Neural progenitor cell (in vitro differentiated cells): ENCODE data around the gene SLC49A4. TPM values are rescaled to one million over a fixed set of nuclear protein-coding genes. Genes with fewer than 3 reads are reported as not detected.

ENCODE experiments used
- DNase-seq: peaks from one replicate; pipeline ENCODE4 v3.0.0-alpha.2; 2016; ENCODE audit warnings: low spot score
- H2AFZ ChIP-seq: fragments of 200-600 bp; sonication (generic); replicated peaks from 2 replicates; pipeline ENCODE4 v1.6.1; 2016; ENCODE audit warnings: antibody characterized with exemption
- H3F3A ChIP-seq: fragments of 200-600 bp; sonication (generic); 2 replicates; pipeline ENCODE4 v1.6.1; 2016; ENCODE audit warnings: antibody characterized with exemption, low read depth
- H3K27ac ChIP-seq: fragments of 200-600 bp; sonication (generic); 2 replicates; pipeline ENCODE4 v1.5.1; 2016; ENCODE audit warnings: mild to moderate bottlenecking
- H3K27me3 ChIP-seq: fragments of 200-600 bp; sonication (generic); 2 replicates; pipeline ENCODE4 v1.6.1; 2016; ENCODE audit warnings: mild to moderate bottlenecking, moderate library complexity
- H3K36me3 ChIP-seq: fragments of 200-600 bp; sonication (generic); 2 replicates; pipeline ENCODE4 v1.5.1; 2016
- H3K4me1 ChIP-seq: fragments of 200-600 bp; sonication (generic); 2 replicates; pipeline ENCODE4 v1.6.1; 2016; ENCODE audit warnings: mixed run types
- H3K4me2 ChIP-seq: fragments of 200-600 bp; sonication (generic); 2 replicates; pipeline ENCODE4 v1.6.1; 2016
- H3K4me3 ChIP-seq: fragments of 200-600 bp; sonication (generic); 2 replicates; pipeline ENCODE4 v1.5.1; 2016
- H3K79me2 ChIP-seq: fragments of 200-600 bp; sonication (generic); 2 replicates; pipeline ENCODE4 v1.6.1; 2016; ENCODE audit warnings: low read depth
- H3K9ac ChIP-seq: fragments of 200-600 bp; sonication (generic); 2 replicates; pipeline ENCODE4 v1.6.1; 2016
- H3K9me3 ChIP-seq: fragments of 200-600 bp; sonication (generic); 2 replicates; pipeline ENCODE4 v1.5.1; 2016; ENCODE audit warnings: low read depth
- H4K20me1 ChIP-seq: fragments of 200-600 bp; sonication (generic); 2 replicates; pipeline ENCODE4 v1.6.1; 2016; ENCODE audit warnings: low read depth
- H3K27ac Mint-ChIP-seq: 3 replicates; pipeline ENCODE4 v1.8.0; 2021; ENCODE audit warnings: mixed read lengths
- H3K27me3 Mint-ChIP-seq: 2 replicates; pipeline ENCODE4 v1.8.0; 2022; ENCODE audit warnings: low read depth, mild to moderate bottlenecking, inconsistent platforms, moderate library complexity, mixed read lengths; ENCODE audit not compliant: insufficient read depth
- H3K36me3 Mint-ChIP-seq: 3 replicates; pipeline ENCODE4 v1.8.0; 2021; ENCODE audit warnings: mixed read lengths
- H3K4me1 Mint-ChIP-seq: 3 replicates; pipeline ENCODE4 v1.8.0; 2021; ENCODE audit warnings: mixed read lengths
- H3K4me3 Mint-ChIP-seq: 3 replicates; pipeline ENCODE4 v1.8.0; 2021; ENCODE audit warnings: mild to moderate bottlenecking, moderate library complexity, mixed read lengths
- H3K9me3 Mint-ChIP-seq: 3 replicates; pipeline ENCODE4 v1.8.0; 2020; ENCODE audit warnings: mixed read lengths
- CTCF ChIP-seq: fragments of 200-600 bp; sonication (generic); IDR thresholded peaks from 2 replicates; pipeline ENCODE4 v1.5.1; 2017; ENCODE audit warnings: antibody characterized with exemption, mild to moderate bottlenecking
- EZH2 ChIP-seq: fragments of 200-600 bp; sonication (generic); IDR thresholded peaks from 2 replicates; pipeline ENCODE4 v1.6.1; 2017; ENCODE audit warnings: antibody characterized with exemption, mild to moderate bottlenecking, moderate library complexity
- EZH2phosphoT487 ChIP-seq: fragments of 200-600 bp; sonication (generic); IDR thresholded peaks from 2 replicates; pipeline ENCODE4 v1.6.1; 2017; ENCODE audit warnings: antibody characterized with exemption
- total RNA-seq: library from RNA; depleted of rRNA; stranded (reverse); fragments of >200 nt; gene quantifications from 2 replicates; pipeline ENCODE4 v1.2.3, GENCODE V29; 2015; ENCODE audit warnings: low replicate concordance

Gene SLC49A4
- total RNA-seq, 1 donor from 2014 or later: 21.6 TPM

DNA sequence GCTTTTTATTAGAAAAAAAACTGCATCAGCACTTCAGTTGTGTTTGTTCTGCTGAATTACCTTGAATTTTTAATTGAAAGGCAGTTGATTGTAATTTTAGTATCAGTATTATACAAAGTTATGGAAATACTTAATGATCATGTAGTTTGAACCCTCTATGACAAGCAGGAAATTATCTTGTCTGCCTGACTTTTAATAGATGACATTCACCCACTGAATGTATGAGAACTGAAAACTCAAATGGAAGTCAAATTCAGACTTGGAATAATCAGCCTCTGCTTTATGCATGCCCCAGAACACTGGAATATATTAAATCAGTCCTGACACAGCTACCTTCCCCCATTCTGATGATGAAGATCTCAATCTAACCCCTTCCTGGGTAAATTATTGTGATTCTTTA, 73.5 kb downstream of the SLC49A4 start:
- Histone ChIP-seq H3K4me2 (no peak overlapping the region), H2AFZ (no peak overlapping the region), H3K27ac (no peak overlapping the region), H3K4me3 (no peak overlapping the region), H3K9me3 (no peaks in the 10 kb centered on the region), H3K4me1 (no peaks in the 10 kb centered on the region), H3K27me3 (no peaks in the 10 kb centered on the region), H4K20me1 (no peaks in the 10 kb centered on the region), H3K9ac (no peak overlapping the region), H3K36me3 (no peaks in the 10 kb centered on the region), H3K79me2 (no peaks in the 10 kb centered on the region), H3F3A (no peaks in the 10 kb centered on the region)
- no peaks in the 10 kb centered on the region for H3K27me3 Mint-ChIP-seq
- no peaks in the 10 kb centered on the region for H3K4me1 Mint-ChIP-seq
- H3K9me3 Mint-ChIP-seq: no peaks in the 10 kb centered on the region
- H3K36me3 Mint-ChIP-seq: no peaks in the 10 kb centered on the region
- no peak overlapping the region for H3K27ac Mint-ChIP-seq
- TF ChIP-seq EZH2: no peak
- TF ChIP-seq EZH2phosphoT487: no peak
- no peak for TF ChIP-seq CTCF
- DNase-seq: no peak
- no peak overlapping the region for H3K4me3 Mint-ChIP-seq

DNA sequence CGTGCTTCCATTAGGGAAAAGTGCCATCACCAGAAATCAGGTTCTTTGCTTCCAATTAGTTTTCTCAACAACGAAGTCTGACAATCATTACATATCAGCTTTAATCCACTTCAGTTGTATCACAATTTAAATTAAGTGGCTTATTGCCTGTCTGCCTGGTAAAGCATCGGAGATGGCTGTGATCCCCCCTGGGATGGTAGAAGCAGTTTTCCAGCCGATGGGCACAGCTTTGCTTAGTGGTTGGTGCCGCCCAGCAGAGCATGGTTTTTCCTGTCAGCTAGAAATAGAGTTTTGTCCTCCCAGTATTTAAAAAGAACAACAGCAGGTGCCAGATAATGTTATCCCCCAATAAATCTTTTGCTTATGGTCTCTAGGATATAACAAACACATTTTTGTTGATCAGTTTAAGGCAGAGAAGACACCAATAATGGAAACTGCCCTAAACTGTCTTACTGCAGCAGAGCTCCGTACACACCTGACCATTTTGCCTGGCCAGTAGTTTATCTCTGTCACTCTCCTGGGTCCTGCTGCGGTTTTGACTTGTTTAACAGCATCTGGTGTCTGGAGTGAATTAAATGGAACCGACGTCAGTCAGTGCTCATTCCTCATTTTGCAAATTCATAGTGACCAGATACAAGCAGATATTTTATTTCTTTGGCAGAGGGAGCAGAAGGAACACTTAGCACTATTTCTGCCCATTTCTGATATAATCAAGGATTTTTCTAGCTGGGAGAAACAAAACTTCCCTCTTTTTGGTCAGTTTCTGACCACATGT, 79.1 kb downstream of the SLC49A4 start:
- Histone ChIP-seq H3K36me3 (no peaks in the 10 kb centered on the region), H3K4me2 (no peak overlapping the region), H3K9ac (no peak overlapping the region), H3K4me1 (no peaks in the 10 kb centered on the region), H3K4me3 (no peak overlapping the region), H3K79me2 (no peaks in the 10 kb centered on the region), H2AFZ (no peak overlapping the region), H4K20me1 (no peaks in the 10 kb centered on the region), H3K27ac (no peak overlapping the region), H3K9me3 (no peaks in the 10 kb centered on the region), H3F3A (no peaks in the 10 kb centered on the region), H3K27me3 (no peaks in the 10 kb centered on the region)
- Mint-ChIP-seq H3K9me3 (no peaks in the 10 kb centered on the region), H3K4me1 (no peaks in the 10 kb centered on the region), H3K36me3 (no peaks in the 10 kb centered on the region), H3K27ac (no peak overlapping the region), H3K27me3 (peaks cover 2% of the 10 kb centered on the region), H3K4me3 (no peak overlapping the region)
- DNase-seq: no peak
- TF ChIP-seq CTCF (no peak), EZH2 (no peak), EZH2phosphoT487 (no peak)

DNA sequence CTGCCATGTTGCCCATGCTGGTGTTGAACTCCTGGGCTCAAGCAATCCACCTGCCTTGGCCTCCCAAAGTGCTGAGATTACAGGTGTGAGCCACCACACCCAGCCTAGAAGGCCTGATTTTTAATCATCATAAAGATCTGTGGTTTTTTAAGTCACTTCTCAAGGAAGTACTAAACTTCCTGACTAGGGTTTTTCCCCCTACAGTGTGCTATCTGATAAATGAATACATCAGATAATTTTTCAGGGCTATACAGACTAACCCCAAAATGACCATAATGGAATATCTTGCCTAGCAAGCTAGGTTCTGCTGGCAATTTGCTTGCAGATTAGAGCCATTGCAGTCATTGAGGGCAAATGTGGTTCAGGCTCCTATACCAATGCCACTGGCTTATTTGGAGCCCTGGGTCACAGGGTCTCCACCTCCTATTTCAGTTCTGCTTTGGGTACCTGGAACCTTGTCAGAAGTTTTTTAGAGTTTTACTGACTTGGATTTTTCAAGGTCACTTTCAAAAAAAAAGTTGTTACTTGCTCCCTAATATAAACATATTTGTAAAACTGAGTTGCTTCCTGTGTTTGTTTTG, 80.8 kb downstream of the SLC49A4 start:
- Mint-ChIP-seq H3K27ac (no peak overlapping the region), H3K36me3 (no peaks in the 10 kb centered on the region), H3K4me3 (no peak overlapping the region), H3K27me3 (peaks cover 2% of the 10 kb centered on the region), H3K4me1 (no peaks in the 10 kb centered on the region), H3K9me3 (no peaks in the 10 kb centered on the region)
- Histone ChIP-seq H3K79me2 (no peaks in the 10 kb centered on the region), H3K4me3 (no peak overlapping the region), H3K27me3 (no peaks in the 10 kb centered on the region), H3K9me3 (no peaks in the 10 kb centered on the region), H3K4me2 (no peak overlapping the region), H3K4me1 (no peaks in the 10 kb centered on the region), H4K20me1 (no peaks in the 10 kb centered on the region), H3K27ac (no peak overlapping the region), H3K9ac (no peak overlapping the region), H2AFZ (no peak overlapping the region), H3K36me3 (no peaks in the 10 kb centered on the region), H3F3A (no peaks in the 10 kb centered on the region)
- TF ChIP-seq CTCF: no peak
- TF ChIP-seq EZH2: no peak
- no peak for TF ChIP-seq EZH2phosphoT487
- DNase-seq: no peak
